NCI-H1092 (cell line): ENCODE measurements around the gene SLC45A1.

Source experiments
- DNase-seq: peaks from one replicate; lab custom pipeline; 2025; lab: John Stamatoyannopoulos, UW

The SLC45A1 gene

DNA sequence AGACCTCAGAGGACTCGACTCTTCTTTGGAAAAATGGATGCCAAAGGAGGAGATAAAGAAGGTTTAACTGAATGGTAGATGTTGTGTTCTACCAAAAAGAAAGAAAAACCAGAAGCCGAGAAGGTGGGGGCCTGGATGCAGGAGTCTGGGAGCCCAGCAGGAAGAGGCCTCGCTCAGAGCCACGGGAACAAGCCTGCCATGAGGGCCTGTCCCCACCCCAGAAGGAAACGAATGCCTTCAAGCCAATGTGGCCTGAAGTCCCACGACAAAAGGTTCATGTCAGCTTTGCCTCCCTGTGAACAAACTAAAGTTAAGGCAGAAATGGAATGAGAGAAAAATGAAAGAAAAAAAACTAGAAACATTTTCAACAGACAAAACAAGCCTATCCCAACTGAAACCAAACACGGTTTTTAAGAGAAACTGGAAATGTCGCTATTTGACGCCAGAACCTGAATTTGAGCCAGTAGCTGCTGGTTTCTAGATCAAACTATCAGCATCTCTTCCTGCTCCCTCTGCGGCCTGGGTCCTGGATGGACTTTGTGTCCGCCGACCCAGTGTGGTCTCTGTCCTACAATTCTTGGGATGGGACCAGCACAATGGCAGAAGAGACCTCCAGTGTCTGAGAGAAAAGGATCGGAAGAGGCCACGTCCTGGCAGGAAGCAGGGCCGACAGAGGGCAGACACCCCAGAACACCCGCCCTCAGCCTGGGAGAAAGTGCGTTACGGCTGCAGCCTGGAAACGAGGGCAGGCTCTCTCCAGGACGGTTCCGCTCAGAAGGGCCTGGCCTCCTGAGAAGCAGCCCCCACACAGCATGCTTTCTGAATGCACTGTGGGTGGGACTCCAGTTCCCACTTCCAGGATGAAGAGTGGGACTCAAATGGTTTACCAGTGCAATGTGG is 35.2 kb downstream of the SLC45A1 start:
- no peak for DNase-seq

DNA sequence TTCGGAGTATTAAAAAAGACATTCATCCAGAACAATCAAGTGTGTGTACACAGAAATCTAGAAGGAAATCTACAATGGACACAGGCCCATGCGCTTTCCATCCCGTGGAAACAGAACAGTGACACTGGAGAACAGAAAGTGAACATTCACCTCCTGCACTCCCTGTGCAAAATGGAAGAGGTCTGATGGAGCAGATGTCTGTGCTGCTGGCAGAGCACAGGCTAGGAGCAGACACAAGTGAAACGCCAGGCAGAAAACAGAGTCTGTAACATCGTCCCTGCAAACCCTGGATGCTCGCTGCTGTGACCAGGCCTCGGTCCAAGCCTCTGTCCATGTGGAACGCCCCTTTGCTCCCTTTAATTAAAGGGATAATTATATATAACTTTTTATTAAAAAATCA is 36.1 kb downstream of the SLC45A1 start:
- no peak for DNase-seq

DNA sequence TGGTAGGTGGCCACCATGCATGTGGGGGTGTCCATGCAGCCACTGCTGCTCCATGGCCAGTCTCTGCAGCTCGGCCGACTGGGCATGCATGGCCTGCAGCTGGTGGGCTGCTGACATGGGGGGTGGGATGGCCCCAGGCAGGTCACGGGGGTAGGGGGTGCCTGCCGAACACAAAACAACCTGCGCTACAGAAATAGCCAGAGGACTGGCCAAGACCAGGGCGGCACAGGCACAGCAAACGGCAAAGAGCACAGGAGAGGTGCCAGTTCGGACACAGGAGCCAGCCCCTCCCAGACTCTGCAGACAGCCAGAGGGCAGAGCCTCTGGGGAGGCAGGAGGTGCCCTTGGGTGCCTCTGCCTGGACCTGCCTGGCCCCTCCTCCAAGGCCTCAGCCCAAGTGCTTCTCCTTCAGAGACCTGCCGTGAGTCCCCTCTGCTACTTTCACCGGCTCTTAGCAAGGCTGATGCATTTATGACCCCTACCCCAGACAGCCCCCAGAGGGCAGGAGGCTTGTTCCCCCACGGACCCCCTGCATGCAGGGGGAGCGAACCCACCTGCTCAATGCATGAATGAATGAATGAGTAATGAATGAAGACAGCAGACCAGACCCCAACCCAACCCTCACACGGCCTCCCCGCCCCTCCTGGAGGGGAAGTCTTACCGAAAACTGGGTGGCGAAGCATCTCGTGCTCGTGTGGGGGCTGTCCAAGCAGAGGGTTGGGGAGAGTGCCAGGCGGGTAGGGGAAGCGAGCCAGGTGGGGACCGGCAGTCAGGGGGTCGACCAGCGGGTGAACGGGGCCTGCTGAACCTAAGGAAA is 37.7 kb downstream of the SLC45A1 start:
- DNase-seq, result no peak

DNA sequence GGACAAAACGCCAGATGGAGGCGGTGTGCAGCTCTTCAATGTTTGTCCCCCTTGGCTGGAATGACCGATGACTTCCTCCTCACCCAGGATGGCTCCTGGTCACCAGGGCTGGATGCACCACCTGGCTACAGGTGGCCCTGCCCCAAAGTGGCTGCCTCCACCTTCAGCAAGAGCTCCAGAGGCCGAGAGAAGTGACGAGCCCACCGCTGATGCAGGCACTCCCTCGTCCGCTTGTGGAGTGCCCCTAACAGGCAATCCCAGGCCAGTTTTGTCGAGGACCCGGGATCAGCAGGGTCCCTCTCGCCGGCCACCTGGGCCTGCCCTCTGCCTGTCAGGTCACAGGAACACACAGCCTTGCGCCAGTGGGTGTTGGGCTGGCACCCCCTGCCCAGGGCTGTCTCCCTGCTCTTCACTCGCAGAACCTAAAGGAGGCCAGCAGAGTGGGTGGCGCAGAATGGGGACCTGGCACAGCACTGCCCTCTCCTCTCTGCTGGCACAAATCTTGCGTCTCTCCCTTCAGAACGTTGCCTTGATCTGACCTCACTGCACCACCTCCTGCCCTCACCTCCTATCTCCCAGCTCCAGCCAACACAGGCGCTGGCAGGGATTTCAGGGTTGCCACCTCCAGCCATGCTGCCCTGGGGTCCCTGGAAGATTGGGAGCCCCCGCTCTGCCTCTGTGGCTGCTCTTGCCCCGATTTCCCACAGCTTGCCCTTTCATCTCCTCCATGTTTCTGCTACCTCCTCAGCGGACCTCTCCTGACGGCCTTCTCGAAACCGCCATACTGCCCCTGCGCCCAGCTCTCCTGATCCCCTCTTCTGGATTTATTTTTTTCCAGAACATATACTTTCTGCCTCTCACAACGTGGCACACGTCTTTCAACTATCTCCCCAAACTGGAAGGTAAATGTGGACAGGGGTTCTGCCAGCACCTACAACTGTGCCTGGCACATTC is 38.6 kb downstream of the SLC45A1 start:
- DNase-seq, result no peak

DNA sequence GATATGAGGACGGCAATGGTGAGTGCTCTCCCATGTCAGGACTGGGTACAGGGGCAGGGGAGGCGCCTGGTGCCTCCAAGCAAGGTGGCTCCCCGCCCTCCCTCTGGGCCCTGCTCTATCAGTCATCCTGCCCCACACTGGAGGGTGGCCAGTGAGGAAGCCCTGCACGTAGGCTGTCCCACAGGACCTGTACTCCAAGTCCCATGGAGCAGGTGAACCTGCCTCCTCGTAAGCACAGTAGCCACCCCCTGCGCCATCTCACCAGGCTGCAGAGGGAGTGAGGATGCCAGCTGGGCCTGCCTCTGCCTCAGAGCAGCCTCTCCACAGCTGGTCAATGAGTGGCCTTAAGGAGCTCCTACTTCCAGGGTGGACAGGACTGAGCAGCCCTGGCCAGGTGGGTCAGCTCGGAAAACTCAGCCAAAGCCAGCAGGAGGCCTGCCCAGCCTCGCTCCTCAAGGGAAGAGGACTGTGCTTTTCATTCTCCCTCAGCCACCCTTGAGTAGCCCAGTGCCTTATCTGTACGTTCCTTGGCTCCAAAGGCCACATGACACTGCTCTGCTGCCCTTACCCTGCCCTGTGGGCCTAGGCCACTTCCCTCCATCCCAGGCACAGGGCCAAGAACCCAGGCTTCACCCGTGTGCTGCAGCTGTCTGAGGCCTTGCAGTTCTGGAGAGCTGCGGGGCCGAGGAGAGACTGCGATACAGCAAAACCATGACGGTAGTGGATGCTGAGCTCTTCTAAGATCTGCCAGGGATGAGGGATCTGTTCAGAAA is 39.6 kb downstream of the SLC45A1 start:
- no peak for DNase-seq

DNA sequence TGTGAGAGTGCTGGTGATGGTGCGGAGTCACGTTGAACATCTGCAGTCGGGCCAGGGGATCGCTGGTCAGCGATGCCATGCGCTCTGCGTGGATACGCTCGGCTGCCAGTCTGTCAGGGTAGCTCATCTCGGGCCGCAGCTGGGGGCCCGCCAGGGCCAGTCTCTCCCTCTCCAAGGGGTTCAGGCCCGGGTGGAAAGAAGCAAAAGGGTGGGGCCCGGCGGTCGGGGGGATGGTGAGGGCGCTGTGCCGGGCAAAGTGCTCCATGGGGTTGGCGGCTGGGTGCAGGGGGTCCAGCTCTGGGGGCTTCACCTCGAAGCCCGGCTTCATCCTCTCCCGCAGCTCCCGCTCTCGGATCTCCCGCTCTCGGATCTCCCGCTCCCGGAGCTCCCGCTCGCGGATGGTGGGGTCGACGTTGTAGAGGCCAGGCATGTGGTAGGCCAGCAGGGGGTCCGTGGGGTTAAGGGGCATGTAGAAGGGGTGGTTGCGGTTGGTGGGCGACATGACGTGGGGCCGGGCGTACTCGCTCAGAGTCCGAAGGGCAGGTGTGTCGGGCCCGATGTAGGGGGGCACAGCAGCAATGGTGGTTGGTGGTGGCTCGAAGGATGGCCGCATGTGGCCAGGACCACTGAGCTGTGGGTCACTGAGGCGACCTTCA is 40.5 kb downstream of the SLC45A1 start:
- DNase-seq, result no peak

DNA sequence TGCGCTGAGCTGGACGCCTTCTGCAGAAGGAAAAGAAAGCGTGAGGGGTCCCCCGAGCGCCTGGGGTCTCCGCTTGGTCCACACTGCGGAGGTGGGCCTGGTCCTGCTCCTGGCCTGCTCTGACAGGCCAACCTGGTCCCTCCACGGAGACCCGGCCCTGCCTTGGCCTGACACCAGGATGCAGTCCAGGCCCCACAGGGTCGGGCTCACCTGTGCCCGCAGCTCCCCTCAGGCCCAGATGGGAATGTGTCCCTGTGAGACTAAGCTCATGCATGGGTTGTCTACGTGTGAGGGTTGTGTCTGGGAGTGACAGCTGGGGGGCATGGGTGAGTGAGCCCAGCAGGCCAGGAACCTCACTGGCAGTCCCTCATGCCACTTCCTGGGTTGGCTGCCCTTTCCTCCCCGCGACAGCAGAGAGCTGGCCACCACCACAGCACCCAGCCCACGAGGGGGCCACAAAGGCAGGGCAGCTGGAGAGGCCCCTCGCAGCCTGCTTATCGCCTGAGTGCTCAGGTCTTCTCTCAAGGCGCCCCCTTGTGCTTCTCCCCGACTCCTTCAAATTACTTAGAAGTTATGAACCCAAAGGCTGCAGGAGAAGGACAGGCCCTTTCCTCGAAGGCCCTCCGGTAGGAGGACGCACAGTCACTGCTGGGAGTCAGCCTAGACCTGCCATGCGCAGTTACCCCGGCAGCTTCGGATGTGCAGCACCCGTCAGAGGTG is 41.1 kb downstream of the SLC45A1 start:
- DNase-seq, result no peak

DNA sequence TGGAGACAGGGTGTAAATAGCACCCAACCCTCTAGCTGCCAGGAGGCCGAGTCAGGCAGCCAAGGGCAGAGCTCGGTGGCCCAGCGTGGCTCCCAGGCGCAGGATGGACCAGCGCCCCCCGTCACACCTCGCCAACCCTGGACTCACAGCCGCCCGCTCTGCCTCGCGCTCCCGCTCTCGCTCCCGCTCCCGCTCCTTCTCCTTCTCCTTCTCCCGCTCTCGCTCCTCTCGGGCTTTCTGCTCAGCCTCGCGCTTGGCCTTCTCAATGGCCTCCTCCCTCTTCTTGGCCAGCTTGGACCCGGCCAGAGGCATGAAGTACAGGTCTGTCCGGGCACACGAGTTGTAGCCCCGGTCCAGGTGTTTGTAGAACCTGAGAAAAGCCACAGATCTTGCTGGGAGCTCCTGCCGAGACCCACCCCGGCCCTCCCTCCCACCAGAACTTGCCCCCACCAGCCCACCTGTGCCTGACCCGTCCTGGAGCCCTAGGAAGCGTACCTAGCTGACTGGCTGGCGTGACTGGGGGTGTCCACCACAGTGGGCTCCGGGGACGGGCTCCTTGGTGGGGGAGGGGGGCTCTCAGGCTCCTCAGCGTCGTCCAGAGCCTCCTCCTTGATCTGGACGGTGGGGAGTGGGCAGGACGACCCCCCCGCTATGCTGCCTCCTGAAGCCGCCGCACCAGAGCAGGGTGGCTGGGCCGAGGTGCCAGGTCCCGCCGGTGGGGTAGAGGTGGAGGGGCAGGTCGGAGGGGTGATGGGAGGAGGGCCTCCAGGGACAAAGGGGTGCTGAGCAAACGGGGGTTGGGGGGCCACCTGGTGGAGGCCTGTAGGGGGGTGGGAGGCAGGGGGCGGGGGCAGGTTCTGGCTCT is 41.9 kb downstream of the SLC45A1 start:
- DNase-seq, result no peak

DNA sequence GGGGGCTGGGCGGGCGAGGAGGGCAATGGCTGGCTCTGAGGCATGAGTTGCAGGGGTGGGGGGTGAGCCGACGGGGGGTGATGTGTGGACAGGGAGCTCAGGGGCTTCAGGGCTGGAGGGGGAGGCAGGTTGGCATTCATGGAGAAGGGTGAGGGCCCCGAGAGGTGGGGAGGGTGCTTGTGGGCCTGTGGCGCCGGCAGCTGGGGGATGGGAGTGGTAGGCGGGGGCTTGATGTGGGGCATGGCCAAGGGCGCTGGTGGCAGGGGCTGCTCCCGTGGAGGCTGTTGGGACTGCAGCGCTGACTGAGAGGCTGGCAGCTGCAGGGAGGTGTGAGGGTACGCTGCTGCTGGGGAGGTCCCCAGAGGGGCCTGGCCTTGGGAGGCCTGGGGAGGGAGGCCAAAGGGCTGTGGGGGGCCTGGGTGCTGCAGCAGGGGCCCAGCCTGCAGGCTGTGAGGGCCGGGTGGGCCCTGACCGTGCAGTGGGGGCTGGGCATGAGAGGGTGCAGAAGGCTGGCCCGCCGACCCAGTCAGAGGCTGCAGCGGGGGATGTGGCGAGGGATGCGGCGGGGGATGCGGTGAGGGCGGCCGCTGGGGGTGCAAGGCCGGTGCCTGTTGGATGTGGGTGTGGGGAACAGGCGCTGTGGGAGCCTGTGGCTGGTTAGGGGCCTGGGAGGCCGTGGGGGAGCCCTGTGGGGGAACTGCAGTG is 42.7 kb downstream of the SLC45A1 start:
- no peak for DNase-seq

DNA sequence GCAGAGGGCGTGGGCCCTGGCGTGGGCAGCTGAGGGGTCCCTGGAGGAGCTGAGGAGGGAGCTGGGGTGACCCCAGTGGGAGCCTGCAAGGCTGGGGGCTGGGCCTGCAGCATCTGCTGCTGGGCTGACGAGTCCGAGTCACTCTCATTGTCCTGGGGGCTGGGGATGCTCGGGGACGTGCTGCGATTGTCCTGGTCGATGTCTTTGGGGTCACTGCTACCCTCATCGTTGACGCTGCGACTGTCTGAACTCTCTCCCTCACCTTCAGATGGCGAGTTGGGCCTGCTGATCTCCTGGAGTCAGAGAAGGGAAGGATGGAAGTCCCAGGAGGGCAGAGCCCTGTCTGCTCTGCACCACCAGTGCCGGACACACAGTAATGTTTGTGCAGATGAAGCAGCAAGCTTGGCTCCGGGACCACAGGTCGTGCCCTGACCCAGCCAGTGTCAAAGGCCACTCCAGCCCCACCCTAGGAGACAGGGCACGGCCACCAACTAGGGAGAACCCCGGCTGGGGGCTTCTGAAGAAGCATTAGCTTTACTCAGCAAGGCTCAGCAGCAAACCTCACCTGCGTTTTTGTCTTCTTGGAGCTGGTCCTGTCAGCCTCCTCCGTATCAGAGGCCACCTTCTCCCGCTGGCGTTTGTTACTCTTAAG is 43.4 kb downstream of the SLC45A1 start:
- no peak for DNase-seq

DNA sequence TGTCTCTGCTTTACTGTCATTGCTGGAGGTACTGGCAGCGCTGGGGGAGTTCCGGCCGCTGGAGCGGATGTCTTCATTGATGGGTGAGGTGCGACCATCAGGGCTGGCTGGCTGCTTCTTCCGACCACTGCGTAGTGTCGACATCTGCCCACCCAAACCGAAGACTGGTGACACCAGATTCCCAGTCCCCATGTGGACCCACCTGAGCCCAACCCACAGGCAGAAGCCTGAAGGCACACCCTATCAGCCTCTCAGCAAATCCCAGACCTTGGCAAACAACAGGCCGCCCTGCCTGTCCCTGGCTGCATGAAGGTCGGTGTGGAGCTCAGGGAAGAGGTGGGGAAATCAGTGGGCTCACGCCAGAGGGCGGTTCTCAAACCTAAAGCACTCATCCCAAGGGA is 44.8 kb downstream of the SLC45A1 start:
- DNase-seq, result no peak

DNA sequence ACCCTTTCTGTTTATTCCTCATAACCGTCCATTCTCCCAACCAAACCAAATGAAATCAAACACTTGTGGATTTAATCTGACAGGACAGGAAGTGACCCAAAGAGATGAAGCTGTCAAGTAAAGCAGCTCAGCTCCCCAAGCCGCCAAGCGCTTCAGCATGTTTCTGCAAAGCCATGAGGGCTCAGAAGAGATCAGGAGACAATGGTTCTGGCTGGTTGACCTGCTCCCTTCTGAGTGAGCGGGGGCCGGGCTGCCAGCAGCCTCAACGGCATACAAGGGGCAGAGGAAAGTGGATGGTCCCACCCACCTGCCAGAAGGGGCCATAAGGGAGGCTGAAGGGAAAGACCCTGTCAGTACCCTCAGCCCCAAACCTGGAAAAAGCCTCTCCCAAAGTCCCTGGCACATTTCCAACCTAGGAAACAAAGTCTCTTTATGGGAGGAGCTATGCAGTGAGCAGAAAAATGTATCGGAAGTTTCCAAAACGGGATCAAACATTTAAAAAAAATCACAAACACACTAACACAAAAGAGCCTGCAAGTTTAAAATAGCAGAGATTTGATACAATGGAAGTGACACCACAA is 45.4 kb downstream of the SLC45A1 start:
- no peak for DNase-seq

DNA sequence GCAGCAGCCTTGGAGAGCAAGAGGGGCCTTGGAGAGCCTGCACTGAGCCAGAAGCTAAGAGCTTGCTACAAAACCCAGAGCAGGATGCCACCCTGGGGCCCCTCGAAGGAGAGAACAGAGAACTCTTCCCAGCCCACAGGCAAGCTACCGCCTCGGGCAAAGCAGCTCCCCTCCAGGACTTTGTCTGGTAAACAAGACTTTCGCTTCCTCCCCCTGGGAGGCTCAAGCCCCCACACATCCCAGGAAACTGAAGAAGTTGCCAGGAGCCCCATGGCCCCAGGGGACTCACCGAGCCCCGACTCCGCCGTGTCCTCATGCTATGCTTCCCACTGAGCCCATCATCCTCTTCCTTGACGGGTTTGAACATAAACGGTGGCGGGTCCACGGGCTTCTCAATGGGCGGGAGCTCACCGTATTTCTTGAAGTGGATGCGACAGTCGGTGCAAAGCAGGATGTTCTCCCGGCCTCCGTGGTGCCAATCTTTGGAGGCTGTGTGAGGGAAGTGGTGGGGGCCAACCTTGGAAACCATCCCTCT is 45.9 kb downstream of the SLC45A1 start:
- DNase-seq, result no peak

DNA sequence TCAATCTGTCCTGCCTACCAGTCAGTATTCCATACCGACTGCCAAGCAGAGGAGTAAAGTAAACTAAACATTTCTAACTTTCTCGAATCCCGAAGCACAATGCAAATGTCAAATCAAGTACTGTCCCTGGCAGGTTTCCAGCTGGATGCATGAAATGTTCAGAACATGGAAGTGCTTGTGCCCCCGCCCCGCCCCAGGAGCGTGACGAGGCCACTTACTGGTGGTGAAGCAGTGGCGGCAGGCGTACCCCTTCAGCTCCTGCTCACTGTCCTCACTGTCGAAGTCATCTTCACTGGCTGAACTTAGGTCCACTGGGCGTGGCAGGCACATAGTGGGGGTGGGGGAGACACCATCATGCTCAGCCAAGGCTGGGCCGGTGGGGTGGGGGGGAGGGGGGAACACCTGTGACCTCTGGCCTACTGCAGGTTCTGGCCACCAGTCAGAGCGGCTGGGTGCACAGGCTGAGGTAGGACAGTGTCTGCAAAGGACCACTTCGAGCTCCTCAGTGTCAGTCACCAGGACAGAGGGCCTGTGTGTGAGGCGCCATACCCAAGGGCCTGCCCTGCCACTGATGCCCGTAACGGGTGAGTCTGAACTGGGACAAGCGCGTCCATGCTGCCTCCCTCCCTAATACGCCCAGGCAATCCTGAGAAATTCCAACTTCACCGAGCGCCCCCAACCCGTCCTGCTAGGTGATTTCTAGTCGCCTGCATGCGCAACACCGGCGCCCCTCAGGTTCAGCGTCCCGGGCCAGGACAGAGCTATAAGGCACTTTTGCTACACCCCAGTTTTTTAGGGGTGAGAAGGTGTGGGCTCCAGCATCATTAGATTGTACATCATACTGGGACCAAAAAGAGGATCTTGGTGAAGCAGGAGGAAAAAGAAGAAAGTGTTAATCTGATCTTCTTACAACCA is 46.9 kb downstream of the SLC45A1 start:
- no peak for DNase-seq

DNA sequence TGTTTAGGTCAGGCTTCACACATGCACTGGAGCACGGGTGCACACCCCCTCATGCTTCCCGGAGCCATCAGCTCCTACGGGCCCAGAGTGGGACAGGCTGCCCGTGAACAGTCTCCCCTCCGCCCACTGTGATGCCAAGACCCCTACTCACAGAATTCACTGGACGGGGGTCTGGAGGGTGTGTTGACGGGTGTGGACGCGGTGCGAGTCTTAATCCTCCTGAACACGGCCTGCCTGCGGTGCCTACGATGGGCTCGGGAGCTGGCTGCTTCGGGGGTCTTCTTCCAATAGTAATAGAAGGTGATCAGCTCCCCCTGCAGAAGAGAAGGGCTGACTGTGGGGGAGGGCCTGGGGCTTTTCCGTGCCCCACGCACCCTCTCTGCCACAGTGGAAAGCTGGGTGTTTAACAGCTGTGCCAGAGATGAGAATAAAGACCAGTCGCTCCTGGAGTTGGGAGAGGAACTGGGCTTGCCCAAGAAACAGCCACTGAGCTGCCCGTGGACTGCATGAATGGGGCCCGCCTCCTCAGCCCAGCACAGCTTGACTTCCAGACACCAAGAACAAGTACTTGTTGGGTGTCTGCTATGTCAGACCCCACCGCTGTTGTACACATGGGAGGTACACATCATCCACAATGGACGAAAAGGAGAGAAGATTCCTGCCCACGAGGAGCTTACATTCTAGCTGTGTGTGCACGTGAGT is 47.9 kb downstream of the SLC45A1 start:
- no peak for DNase-seq
